Activated naive CD8-positive, alpha-beta T cell treated with anti-CD3 and anti-CD28 coated beads, Interleukin-2, amount 50 U/mL, for 24 hours (primary cell): Measurements from ENCODE around the gene RPS19.
A peak's percentile ranks its signal among the peaks of the same experiment; 100 is the strongest.

Experiments used
- ATAC-seq: fragments of 150-1000 bp; cut with Tn5 transposase; one replicate; pipeline ENCODE4 v1.10.0; 2021
- DNase-seq: peaks from one replicate; pipeline ENCODE4 v3.0.0; 2021
- H3K27ac Mint-ChIP-seq: one replicate; pipeline ENCODE4 v1.8.0; 2021; ENCODE audit warnings: mild to moderate bottlenecking, mixed read lengths
- H3K27me3 Mint-ChIP-seq: one replicate; pipeline ENCODE4 v1.8.0; 2021; ENCODE audit warnings: mixed read lengths
- H3K36me3 Mint-ChIP-seq: one replicate; pipeline ENCODE4 v1.8.0; 2021; ENCODE audit warnings: low read depth, mixed read lengths
- H3K4me1 Mint-ChIP-seq: one replicate; pipeline ENCODE4 v1.8.0; 2021; ENCODE audit warnings: mixed read lengths
- H3K4me3 Mint-ChIP-seq: one replicate; pipeline ENCODE4 v1.8.0; 2021; ENCODE audit warnings: mild to moderate bottlenecking, moderate library complexity, mixed read lengths
- H3K9me3 Mint-ChIP-seq: one replicate; pipeline ENCODE4 v1.8.0; 2021; ENCODE audit warnings: mixed read lengths

The RPS19 gene

GRCh38 chr19:41917676-41918075 is 57.6 kb downstream of the RPS19 start:
- Mint-ChIP-seq H3K36me3 (no peaks in the 10 kb centered on the region), H3K27me3 (peaks cover 24% of the 10 kb centered on the region), H3K4me3 (no peak overlapping the region), H3K27ac (no peak overlapping the region), H3K9me3 (no peaks in the 10 kb centered on the region), H3K4me1 (peaks cover 13% of the 10 kb centered on the region)
- no peak for ATAC-seq
- no peak for DNase-seq

DNA sequence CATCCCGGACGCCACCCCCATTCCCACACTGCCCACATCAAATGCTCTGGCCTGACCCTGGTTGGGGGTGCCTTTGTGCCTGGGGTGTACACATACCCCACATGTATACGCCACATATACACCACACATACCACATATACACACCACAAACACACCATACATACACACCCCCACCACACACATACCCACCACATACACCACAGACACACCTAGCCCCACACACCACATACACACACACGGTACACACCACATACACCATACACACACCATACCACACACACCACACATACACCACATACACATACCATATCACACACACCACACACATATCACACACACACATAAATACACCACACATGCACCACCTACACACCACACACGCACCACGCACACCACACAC is 58.0 kb downstream of the RPS19 start:
- DNase-seq (no peak), ATAC-seq (no peak)
- Mint-ChIP-seq H3K4me3 (no peak overlapping the region), H3K9me3 (no peaks in the 10 kb centered on the region), H3K27ac (no peak overlapping the region), H3K4me1 (peaks cover 14% of the 10 kb centered on the region), H3K27me3 (peaks cover 20% of the 10 kb centered on the region), H3K36me3 (no peaks in the 10 kb centered on the region)

GRCh38 chr19:41918653-41919244 is 58.7 kb downstream of the RPS19 start:
- no peaks in the 10 kb centered on the region for H3K9me3 Mint-ChIP-seq
- H3K4me3 Mint-ChIP-seq, result no peak overlapping the region
- peaks cover 17% of the 10 kb centered on the region for H3K4me1 Mint-ChIP-seq
- DNase-seq (no peak), ATAC-seq (no peak)
- no peaks in the 10 kb centered on the region for H3K36me3 Mint-ChIP-seq
- no peak overlapping the region for H3K27ac Mint-ChIP-seq
- peaks cover 17% of the 10 kb centered on the region for H3K27me3 Mint-ChIP-seq

DNA sequence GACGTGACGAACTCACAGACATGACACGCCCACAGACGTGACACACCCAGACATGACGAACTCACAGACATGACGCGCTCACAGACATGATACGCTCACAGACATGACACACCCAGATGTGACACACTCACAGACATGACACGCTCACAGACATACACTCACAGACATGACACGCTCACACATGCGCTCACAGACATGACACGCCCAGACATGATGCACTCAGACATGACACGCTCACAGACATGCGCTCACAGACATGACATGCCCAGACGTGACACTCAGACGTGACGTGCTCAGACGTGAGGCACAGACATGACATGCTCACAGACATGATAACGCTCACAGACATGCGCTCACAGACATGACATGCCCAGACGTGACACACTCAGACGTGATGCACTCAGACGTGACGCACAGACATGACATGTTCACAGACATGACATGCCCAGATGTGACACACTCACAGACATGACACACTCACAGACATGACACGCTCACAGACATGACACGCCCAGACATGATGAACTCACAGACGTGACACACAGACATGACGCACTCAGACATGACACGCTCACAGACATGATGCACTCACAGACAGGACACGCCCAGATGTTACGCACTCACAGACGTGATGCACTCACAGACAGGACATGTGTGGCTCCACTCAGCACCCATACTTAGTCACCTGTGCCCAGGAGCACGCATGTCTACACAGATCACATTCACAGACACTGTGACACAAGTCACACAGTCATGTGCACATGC is 60.1 kb downstream of the RPS19 start:
- H3K27me3 Mint-ChIP-seq, result peaks cover 12% of the 10 kb centered on the region
- DNase-seq (no peak), ATAC-seq (no peak)
- H3K4me1 Mint-ChIP-seq, result peaks cover 15% of the 10 kb centered on the region
- H3K9me3 Mint-ChIP-seq, result no peaks in the 10 kb centered on the region
- H3K4me3 Mint-ChIP-seq, result no peak overlapping the region
- H3K36me3 Mint-ChIP-seq, result no peaks in the 10 kb centered on the region
- no peak overlapping the region for H3K27ac Mint-ChIP-seq

DNA sequence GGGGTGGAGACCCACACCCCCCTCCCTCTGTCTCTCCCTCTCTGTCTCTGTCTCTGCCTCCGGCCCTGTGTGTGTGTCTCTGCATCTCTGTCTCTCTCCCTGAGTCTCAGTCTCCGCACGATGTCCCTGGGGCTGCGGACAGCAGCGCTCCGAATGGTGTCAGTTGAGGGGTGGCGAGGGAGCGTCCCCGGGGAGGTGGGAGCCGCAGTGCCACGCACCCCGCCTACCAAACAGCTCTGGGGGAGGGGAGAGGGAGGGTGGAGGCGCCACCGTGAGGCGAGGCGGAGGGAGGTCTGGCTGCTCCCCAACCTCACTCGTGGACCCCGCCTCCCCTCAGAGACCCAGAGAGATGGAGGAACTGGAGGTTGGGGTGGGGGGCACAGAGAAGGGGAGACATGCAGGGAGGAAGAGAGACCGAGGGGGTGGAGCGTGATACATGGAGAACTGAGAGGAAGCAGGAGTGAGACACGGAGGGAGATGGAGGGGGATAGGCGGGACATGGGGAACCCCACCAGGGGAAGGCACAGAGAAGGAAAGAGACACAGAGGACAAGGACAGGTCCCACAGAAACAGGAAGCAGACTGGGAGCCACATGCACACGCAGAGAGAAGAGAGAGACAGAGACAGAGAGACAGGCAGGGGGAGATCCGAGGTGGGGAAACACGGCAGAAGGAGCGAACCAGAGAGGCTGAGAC is 61.0 kb downstream of the RPS19 start:
- Mint-ChIP-seq H3K36me3 (no peaks in the 10 kb centered on the region), H3K27me3 (peaks cover 12% of the 10 kb centered on the region), H3K4me3 (no peak overlapping the region), H3K9me3 (no peaks in the 10 kb centered on the region), H3K27ac (no peak overlapping the region), H3K4me1 (peaks cover 15% of the 10 kb centered on the region)
- DNase-seq (no peak), ATAC-seq (no peak)

DNA sequence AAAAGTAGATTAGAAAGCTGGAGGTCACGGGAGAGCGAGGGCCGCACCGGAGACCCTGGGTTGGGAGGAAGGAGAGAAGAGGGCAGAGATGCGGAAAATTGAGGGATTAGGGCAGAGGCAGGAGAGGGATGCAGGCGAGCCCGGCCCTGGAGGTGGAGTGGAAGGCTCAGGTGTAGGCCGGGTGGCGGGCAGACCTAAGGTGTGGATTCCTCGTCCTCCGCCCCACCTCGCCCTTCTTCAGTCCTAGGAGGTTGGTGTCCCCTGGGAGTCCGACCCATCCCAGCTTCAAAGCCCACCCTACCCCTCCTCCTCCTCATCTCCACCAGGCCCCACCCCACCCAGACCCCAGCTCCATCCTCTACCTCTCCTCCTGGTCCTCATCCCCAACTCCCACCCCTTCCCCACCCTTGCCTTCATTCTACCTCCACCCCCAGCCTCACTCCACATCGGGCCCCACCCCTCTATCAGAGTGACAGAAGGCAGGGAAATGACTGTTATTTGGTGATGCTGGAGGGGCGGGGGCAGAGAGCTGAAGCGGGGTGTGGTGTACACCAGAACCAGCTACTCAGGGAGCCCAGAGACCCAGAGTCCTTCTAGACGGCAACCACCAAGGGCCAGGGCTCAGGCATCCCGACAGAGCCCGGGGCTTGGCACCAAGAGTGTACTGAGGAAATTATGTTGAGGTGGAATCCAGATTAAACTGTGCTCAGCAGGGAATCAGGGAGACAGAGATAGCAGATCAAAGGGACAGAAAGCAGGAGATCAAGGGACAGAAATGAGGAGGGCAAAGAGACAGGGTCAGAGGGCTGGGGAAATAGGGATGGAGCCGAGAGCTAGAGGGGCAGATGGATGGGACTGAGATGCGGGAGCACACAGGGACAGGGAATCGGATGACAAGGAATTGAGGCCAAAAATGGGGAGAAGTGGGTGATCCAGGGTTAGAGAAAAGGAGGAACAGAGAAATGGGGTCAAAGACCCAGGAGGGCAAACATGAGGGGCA is 61.8 kb downstream of the RPS19 start:
- H3K4me1 Mint-ChIP-seq, result peaks cover 15% of the 10 kb centered on the region
- H3K4me3 Mint-ChIP-seq, result no peak overlapping the region
- H3K27ac Mint-ChIP-seq, result no peak overlapping the region
- ATAC-seq (peak; percentile 21), DNase-seq (no peak)
- no peaks in the 10 kb centered on the region for H3K9me3 Mint-ChIP-seq
- no peaks in the 10 kb centered on the region for H3K36me3 Mint-ChIP-seq
- peaks cover 12% of the 10 kb centered on the region for H3K27me3 Mint-ChIP-seq
